NCI-H128 (cell line): Measurements from ENCODE around the gene FOXO1.

ENCODE experiments used
- DNase-seq: peaks from one replicate; lab custom pipeline; 2025; ENCODE audit not compliant: unreplicated experiment; lab: John Stamatoyannopoulos, UW

Gene FOXO1

GRCh38 chr13:40581277-40581579 lies 85.2 kb downstream of the FOXO1 start:
- no peak for DNase-seq

- DNase-seq: no peak
Measured at GRCh38 chr13:40580566-40581276, 85.7 kb downstream of the FOXO1 start.

DNA sequence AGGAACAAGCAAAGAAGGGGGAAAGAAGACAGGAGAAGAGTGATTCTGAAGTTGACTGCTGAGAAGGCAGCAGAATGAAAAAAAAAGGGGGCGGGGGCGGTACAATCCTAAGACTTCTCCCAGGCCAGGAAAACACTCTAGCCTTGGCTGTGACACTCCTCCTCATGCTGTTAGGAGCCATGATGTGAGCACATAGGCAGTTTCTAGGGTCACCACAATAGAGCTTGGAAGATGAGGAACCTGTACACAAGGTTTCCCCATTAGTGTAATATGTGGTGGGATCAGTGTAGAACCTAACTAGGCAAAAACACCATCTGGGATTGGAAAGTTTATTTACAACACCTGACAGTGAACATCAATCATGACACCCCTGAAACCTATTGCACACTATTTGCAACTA lies 86.9 kb downstream of the FOXO1 start:
- DNase-seq: no peak

DNA sequence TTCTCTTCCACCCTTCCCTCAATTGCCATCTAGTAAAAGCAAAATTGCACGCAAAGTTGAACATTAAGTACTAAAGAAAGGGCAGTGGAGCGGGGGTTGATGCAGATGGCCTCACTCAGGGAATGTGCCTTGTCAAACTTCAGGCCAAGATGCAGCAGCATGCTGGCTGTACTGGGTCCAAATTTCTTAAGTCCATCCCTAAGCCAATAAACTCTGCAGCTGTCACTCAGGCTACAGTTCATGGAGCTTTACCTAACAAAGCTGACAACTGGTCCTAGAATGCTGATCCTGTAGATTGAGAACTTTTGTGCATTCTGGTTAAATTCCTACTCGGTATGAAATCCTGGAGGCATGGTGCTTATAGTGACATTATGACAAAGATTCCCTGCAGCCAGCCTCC lies 88.4 kb downstream of the FOXO1 start:
- DNase-seq: no peak

GRCh38 chr13:40576369-40576768 lies 90.1 kb downstream of the FOXO1 start:
- DNase-seq: no peak

DNA sequence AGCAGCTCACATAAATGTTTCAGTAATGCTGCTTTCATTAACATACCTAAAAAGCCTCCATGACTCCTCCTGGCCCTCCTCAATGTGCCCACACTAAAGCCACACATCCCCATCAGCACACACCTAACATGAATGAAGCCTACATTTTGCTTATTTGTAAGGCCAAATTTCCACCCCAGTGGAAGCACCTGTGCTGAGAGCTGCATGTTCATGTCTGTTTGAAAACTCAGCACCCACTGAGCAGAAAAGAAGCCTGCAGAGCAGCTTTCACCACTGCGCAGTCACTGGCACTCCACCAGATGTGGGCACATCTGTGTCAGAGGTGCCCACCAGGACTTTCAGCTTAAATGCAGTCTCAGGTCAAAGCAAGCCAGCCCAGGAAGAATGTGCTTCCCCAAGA lies 93.5 kb downstream of the FOXO1 start:
- DNase-seq: no peak

DNA sequence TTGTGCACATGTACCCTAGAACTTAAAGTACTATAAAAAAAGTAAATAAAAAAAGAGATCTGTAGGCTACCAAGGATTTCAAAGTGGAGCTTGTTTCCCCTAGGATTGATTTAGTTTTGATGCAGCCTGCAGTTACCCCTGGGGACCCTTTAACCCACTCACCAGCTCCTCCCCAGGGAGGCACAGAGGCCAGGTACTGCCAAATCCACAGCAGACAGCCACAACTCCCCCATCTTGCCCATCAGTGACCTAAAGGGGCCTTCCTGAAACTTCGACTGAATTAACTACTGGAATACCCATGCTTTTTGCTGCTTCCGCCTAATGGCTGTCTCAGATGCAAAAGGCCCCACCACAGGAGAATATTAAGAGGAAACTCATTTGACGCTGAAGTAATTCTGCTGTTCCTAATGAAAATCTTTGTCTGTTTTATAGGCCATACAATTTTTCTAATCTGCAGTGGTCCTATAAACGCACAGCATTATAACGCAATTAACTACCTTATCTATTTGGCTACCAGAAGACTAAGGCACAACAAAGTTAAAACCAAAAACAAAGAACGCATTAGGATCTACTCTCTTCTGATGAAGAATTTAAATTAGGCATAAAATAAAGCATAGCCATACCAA lies 95.0 kb downstream of the FOXO1 start:
- DNase-seq: no peak

- DNase-seq: no peak
Measured at GRCh38 chr13:40570930-40571329, 95.5 kb downstream of the FOXO1 start.

GRCh38 chr13:40569024-40569350 lies 97.5 kb downstream of the FOXO1 start:
- no peak for DNase-seq

DNA sequence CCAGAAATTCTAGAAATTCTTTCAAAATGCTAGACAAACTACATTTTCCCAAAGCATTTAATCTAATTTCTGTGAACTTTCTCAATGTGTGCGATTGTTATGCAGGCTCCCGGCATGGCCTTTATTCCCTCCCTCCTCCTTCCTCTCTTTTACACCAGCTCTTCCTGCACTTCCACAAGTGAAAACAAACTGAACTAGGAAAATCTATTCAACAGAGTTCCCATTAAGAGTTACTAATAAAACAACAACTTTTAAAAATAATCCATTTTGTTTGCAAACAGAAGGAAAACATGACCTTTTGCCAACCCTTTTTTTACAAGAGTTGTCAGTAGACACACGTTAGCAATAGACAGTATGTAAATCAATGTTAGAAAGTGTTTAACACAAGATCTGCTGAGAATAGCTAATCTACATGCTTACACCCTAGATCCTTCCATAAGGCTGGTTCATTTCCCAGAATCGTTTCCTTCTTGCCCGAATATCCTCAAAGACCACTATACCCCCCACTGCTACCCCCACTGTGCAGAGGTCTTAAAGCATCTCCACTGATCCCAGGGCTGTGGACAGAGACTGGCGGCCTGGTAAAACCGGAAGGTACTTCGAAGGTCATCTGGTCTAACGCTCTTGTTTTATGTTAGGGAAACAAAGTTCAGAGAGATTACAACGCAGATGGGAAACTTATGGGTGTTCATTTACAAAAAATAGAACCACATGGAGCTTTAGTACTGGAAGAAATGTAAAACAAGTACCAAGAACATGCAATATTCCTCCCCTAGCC lies 98.0 kb downstream of the FOXO1 start:
- DNase-seq: no peak

- no peak for DNase-seq
Measured at GRCh38 chr13:40566811-40567210, 99.6 kb downstream of the FOXO1 start.

DNA sequence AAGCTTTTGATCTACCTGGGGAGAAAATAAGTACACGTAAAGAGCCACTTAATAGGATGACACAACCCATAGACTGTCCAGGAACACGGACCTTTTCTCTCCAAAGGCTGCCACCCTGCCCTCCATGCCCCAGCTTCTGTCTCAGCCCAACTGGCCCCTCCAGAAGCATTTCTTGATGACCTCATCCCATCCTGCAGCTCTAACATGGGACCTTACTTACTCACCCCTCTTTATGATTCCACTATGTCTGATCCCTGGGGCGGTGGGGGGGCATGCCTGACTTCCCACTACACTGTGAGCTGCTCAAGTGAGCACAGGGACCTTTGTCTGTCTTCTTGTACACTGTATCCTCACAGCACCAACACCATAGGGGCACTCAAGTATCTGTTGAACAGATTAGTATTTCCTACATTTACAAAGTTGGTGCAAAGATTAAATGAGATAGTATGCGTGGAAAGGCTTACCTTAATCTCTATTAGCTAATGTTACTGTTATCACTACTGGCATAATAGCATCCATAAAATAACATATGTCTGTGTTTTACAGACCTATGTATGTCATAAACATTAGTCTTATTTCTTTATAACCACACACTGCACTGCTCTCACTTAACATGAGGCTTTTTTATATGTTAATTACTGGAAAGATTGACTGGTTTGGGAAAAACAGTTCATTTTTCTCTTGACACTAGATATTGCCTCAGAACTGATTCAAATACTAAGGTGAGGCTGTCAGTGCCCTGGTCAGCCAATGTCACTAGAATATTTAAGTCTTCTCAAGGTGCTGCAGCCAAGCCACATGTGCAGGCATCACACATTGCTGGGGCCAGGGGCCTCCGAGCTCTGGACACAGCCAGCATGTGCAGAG lies 100.9 kb downstream of the FOXO1 start:
- DNase-seq: no peak

DNA sequence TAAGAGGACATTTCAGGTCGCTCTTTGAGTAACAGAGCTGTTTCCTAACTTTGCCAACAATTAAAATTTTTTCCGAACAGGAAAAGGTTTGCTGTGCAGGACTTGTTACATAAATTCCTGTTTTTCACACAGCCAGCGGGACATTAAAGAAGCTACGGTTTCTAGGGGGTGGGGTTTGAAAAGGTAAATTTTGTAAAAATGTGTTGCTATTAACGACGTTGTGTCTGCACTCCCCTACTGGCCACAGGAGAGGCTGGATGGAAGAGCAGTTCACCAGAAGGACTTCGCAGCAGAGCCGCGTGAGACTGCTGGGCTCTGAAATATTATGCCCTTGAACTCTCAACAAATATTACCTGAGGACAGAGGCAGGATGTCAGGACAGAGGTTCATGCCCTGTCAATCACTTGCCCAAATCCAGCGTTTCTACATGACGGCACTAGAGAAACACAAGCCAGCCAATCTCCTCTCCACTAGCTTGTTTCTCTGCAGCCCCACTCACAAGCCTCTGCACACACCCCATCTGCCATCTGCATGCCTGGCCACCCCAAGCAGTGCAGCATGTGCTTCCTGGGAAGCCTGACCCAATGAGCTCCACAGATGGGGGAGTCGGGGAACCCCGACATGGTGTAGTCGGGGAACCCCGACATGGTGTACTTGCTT lies 102.0 kb downstream of the FOXO1 start:
- no peak for DNase-seq

- no peak for DNase-seq
Measured at GRCh38 chr13:40563350-40564125, 102.9 kb downstream of the FOXO1 start.

- no peak for DNase-seq
Measured at GRCh38 chr13:40562975-40563349, 103.5 kb downstream of the FOXO1 start.

GRCh38 chr13:40559915-40560314 lies 106.5 kb downstream of the FOXO1 start:
- DNase-seq: no peak

- DNase-seq: no peak
Measured at GRCh38 chr13:40558656-40559055, 107.8 kb downstream of the FOXO1 start.

DNA sequence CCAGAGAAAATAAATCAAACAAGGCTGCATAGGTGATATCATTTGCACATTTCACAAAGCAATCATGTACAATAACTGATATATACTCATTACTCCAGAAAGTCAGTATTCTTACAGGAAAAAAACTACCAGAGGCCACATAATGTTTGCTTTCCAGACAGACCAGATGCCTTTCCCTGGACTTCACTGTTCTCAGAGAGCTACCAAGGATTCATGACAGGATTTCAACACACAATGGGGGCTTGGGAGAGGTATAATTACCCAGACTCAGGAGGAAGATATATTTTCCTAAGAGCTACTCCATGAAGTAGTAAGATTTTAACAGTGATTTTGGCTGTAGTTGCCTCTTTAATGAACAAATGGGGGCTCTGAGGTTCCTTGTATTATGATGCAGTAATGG lies 110.0 kb downstream of the FOXO1 start:
- no peak for DNase-seq

GRCh38 chr13:40553356-40553755 lies 113.1 kb downstream of the FOXO1 start:
- no peak for DNase-seq

DNA sequence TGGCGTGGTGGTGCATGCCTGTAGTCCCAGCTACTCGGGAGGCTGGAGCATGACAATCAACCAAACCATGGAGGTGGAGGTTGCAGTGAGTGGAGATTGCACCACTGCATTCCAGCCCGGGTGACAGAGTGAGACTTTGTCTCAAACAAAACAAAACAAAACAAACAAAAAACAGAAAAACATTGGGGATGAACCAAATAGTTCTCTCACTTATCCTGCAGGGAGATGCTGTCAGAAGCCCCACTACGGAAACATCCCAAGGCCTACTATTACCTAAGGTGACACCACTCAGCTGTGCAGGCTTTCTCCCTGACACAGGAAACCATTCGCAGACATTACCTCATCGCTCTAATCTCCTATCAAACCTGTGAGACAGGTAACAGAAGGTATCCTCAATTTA lies 113.5 kb downstream of the FOXO1 start:
- DNase-seq: no peak
